GM12892 (cell line): ENCODE data around the gene TTLL13.

ENCODE experiments used
- POLR2A ChIP-seq: IDR thresholded peaks from 2 replicates; pipeline ENCODE4 v1.6.1; 2011; ENCODE audit warnings: low read depth, low read length, control low read depth
- POLR2AphosphoS5 ChIP-seq: IDR thresholded peaks from 2 replicates; pipeline ENCODE4 v1.6.1; 2011; ENCODE audit warnings: low read depth, low read length, control low read depth
- TAF1 ChIP-seq: IDR thresholded peaks from 2 replicates; pipeline ENCODE4 v1.6.1; 2011; ENCODE audit warnings: low read depth, mild to moderate bottlenecking, control low read depth, low read length, borderline replicate concordance

DNA sequence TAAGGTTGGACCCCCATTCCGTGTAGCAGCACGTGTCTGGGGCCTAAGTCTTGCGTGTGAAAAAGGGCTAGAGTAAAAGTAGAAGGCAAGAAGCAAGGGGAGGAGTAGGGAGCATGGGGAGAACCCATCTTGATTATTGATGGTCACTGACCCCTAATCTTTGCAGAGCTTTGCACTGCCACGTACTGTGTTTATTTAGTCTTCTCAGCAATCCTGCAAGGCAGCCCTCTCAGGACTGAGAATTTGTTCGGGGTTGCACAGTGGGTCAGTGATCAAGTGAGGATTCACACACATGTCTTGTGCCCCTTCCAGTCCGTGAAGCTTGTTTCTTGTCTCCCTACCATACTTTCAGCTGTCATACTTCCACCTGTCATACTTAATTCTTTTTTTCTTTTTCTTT lies 41.0 kb upstream of the TTLL13 start:
- TF ChIP-seq POLR2AphosphoS5 (no peak), TAF1 (no peak), POLR2A (no peak)
